Right ventricle myocardium inferior (tissue), 1 donor: Measurements from ENCODE around the gene SLC7A5. TPM values are rescaled to one million over a fixed set of nuclear protein-coding genes. Genes with fewer than 3 reads are reported as not detected.

Experiments
- ATAC-seq: fragments of 200-7000 bp; cut with Tn5 transposase; one replicate; pipeline ENCODE4 v1.9.1; 2020; ENCODE audit warnings: mild to moderate bottlenecking, moderate library complexity
- DNase-seq: peaks from one replicate; pipeline ENCODE4 v3.0.0; 2021; ENCODE audit errors: missing footprints
- intact Hi-C: fragments of 100-400 bp; cut with DNase I; formaldehyde crosslinking; loops from one replicate; pipeline ENCODE4 v1.11.0; 2022
- total RNA-seq: library from RNA; stranded (reverse); fragmentation: NEBNext Ultra II Directional; extraction: Animal tissue kit (Norgen Biotek cat#: 25700); gene quantifications from one replicate; pipeline ENCODE4 v1.2.1, GENCODE V29; 2021
- donor health status: DM: no; HTN: yes; CAD: no; lungs with severe emphysema.

SLC7A5 gene
- total RNA-seq, 1 donor from 2014 or later = 3.3 TPM

DNA sequence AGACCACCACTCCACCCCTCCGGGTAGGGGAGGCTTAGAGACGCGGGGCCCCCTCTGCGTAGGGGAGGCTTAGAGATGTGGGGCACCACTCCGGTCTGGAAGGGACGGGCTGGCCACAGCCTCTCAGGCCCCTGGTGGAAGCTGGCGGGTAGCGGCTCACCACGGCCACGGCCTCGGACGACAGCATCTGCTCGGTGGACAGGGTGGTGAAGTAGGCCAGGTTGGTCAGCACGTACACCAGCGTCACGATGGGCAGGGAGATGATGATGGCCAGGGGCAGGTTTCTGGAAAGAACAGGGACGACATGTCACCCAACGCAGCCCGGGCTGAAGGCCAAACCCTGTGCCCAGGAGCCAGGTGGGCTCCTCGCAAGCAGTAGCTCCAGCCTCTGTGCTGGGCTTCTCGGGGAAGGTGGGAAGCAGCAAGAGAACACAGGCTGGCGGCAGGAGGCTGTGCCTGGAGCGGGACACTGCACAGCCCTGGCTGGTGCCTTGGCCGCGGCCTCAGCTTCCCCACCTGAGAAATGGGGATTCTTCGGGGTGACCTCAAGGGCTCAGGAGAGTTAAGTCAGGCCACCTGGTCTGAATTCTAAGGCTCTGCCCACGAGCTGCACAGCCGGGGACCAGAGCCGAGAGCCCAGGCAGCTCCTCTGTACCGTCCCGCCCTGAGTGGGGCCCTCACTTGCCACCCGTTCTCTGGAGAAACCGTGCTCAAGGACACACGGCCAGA lies 29.6 kb downstream of the SLC7A5 start:
- DNase-seq (no peak), ATAC-seq (no peak)
- intact Hi-C loops = no loop called here

DNA sequence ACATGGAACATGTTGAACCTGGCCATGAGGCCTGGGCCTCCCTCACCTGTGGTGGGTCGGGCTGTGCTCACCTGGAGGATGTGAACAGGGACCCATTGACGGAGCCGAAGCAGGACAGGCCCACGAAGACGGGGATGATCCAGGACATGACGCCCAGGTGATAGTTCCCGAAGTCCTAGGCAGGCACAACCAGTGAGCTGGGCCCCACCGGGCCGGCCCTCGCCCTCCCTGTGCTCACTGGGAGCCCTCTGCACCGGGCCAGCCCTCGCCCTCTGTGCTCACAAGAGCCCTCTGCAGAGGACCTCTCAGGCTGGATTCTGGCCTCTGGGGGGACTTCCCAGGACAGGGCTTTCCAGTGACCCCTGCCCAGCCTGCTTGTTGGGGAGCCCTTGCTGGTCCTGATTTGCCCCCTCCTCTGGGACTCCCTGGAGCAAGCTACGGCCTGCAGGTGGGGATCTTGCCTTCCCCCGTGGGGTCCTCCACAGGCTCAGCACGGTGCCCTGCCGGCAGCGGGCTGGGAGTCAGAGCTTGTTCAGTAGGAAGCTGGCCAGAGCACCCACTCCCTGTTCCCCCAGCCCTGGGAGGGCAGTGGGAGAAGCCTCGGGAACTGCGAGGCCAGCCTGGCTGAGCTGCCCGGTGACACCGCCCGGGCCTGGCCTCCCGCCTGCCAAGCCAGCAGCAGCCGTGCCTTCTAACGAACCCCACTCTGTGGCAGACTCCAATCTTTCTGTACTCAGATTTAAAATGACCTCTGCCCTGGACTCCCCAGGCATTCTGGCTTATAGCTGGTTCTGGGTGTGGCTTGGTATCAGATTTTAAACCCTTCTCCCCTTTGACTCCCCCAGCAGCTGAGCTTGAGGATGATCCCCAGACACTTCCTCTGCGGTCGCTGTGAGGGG lies 30.4 kb downstream of the SLC7A5 start:
- intact Hi-C loops = no loop called here
- DNase-seq = no peak

DNA sequence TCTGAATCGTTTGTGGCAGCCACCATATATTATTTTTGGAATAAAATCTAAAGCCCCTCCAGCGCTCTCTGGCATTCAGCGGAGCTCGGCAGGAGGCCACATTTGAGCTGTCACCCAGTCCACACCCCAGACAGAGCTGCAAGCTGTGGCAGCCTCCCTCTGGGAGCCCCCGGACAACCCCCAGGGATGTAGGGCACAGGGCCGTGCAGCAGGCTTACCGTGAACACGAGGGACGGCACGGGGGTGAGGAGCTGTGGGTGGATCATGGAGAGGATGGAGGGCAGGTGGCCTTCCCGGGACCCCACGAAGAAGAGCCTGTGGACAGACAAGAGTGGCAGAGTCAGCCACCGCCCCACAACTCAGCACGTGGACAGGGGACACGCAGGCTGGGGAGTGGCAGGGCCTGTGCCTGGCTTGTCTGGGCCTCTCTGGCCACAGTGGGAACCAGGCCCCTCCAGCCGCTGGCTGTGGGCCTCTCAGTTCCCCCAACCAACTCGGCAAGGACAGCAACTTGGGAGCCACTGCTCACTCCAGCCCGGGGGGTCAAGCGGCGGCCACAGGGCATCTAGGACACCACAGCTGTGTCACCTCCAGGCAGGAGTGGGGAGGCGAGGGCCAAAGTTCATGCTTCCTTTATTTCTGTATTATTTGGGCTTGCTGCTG lies 31.5 kb downstream of the SLC7A5 start:
- intact Hi-C loops = no loop called here
- ATAC-seq (no peak), DNase-seq (no peak)

More for the DNA sequence above, 30.4 kb downstream of the SLC7A5 start:
- ATAC-seq = no peak

DNA sequence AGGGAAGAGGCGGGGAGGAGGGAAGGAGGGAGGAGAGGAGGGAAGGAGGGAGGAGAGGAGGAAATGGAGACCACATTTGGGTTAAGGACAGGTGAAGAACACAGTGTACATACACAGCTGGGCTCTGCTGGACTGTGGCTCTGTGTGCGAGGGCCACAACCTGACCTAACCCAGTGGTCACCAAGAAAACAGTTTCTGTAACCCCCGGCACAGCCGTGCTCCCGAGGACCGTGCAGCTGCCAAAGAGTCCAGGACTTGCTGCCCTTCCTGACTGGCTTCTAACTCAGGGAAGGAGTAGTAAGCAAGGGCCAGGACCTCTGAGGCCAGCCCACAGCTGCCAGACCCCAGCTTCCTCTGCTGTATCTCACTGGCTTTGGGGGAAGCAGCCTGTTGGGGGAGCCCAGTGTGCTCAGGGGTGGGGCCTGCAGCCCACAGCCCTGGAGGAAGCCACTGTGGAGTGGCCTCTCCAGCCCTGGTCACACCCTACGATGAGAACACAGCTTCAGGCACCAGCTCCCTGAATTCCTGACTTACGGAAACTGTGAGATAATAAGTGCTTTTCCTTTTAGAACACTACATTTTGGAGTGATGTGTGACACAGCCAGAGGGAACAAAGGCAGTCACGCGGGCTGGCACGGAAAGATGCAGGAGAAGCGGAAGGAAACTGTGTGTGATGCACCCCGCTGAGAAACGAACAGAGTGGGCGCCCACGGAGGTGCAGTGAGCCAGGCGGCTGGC lies 32.3 kb downstream of the SLC7A5 start:
- intact Hi-C loops = no loop called here
- ATAC-seq (peak; percentile 71), DNase-seq (no peak)

DNA sequence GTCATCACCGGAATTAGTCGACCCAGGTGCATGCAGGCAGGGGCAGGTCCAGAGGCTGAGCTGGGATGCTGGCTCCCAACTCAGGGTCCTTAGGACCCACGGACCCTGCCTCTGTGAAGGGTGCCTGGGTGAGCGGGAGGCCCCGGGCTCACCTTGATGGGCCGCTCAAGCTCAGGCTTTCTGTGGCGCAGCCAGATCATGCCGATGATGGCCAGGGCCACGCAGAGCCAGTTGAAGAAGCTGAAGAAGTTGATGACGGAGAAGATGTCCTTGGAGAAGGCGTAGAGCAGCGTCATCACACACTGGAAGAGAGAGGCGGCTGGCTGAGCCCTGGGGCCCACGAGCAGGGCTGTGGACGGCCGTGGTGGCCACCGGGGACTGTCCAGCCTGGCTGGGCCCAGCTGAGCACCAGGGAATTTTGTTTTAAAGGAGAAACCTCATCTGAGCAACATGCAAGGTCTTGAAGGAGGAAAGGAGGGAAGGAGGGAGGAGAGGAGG lies 32.9 kb downstream of the SLC7A5 start:
- peak; percentile 67 for ATAC-seq
- intact Hi-C loops = no loop called here

DNA sequence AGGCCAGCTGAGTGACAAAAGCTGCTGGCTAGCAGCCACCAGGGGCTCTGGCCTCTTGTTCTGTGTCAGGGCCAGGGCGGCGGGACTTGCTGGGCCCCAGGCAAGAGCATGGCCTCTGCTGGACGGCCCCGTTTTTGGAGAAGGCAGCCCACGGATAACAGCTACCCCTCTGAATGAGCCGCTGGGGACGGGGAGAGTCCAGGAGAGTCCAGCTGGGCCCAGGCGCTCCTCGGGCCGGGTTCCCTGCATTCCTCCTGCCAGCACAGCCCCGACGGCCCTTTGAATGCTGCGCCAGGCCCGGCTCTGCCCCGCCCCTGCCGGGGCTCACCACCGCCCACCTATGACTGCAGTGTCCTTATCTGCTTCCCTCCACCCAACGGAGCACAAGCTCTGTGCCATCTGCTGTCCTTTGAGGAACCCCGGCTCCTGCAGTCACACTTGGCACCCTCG lies 33.4 kb downstream of the SLC7A5 start:
- DNase-seq = no peak
- intact Hi-C loops = no loop called here
- peak; percentile 61 for ATAC-seq

More for the DNA sequence above, 32.9 kb downstream of the SLC7A5 start:
- DNase-seq = no peak

DNA sequence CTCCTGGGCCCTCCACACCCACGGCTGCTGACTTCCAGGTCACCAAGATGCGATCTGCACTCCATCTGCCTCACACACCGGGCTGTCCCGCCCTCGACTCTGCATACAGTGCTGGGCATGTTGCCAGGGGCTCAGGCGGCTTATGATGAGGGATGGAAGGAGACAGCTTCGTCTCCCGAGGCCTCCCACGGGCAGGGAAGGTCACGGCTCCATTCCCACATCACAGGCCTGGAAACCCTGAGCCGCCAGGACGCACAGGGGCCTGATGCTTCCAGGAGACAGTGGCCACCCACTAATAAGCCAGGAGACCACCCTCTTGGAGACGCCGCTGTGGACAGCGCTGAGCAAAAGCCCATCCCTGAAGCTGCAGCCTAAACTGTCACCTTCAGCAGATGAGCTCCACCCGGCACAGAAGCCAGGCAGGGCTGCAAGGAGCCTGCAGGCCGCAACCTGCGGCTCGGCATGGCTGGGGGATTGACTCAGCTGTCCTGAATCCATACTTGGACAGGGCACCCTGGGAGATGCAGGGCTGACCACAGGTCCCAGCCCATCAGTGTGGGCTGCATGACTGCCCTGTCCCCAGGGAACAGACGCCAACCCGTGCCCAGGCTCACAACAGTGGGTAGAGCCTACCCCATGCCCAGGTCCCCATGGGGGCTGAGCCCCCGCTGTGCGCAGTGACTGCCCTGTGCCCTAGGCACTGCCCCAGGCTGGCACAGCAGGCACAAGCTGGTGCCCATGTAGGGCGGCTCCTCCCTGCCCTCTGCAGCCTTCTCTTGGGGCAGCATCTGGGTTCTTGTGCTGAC lies 34.4 kb downstream of the SLC7A5 start:
- DNase-seq (no peak), ATAC-seq (no peak)
- intact Hi-C loops = no loop called here

DNA sequence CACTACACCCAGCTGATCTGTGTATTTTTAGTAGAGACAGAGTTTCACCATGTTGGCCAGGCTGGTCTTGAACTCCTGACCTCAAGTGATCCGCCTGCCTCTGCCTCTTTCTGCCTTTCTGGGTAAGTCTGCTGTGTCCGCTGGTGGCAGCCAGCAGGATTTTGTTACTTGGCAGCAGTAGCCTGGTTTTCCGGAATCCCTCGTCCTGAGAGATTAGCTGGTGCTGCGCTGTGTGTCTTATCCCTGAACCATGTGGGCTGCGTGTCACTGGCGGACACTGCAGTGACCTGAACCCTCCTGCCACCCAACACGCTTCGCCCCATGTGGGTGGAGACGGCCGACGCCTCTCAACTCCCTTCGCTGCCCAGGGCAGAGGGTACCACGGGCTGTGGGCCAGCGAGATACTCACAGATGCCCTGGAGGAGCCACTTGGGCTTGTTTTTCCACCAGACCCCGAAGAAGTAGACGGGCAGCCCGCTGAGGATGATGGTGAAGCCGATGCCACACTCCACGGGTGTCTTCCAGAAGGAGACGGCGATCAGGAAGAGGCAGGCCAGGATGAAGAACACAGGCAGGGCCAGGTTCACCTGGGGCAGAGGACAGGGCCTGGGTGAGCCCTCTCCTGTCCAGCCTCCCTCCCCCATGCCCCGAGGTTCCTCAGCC lies 35.2 kb downstream of the SLC7A5 start:
- DNase-seq (no peak), ATAC-seq (no peak)
- intact Hi-C loops = no loop called here

DNA sequence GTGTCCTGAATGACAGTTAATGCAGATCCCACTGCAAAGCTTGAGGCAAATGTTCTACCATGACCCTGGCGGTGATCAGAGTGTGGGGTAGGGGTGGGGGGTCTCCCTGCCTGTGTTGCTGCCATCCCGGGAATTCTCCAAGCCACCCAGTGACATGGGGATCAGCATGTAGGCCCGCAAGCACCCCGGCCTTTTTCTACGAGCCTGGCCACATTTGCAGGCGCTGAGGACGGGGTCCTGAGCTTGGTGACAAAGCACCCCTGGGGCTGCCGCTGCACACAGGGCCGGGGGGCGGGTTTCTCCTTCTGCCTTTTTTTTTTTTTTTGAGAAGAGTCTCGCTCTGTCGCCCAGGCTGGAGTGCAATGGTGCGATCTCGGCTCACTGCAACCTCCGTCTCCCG lies 35.8 kb downstream of the SLC7A5 start:
- intact Hi-C loops = no loop called here
- DNase-seq (no peak), ATAC-seq (no peak)

DNA sequence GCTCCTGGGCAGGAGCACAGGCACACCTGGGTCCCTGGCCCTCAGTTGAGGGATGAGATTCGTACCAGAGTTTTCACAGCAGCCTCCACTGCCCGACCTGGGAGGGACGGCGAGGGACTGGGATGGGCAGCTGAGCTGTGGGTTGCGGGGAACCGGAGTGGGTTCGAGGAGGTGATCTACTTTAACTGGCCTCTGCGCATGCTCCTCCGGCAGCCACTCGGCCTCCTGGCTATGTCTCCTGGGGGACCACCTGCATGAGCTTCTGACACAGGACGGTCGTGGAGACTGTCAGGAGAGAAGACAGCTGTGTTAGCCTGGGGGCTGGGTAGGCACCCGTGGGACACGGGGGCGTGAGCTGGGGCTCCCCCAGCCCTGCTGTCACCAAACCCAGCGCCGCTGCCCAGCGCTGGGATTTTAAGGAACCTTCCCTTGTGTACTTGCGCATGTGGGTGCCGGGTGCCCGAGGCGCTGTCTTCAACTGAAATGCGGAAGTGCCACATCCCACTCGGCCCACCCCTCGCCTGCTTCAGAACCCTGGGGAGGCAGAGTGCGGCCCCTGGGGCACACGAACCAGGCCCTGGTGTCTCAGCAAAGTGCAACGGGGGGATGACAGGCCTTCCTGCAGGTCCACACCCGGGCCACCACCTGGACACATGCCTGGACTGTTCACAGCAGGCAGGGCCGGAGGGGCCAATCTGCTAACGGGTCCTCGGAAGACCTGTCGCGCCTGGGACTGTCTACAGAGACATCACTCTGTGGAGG lies 36.4 kb downstream of the SLC7A5 start:
- intact Hi-C loops = no loop called here
- no peak for DNase-seq
- no peak for ATAC-seq

DNA sequence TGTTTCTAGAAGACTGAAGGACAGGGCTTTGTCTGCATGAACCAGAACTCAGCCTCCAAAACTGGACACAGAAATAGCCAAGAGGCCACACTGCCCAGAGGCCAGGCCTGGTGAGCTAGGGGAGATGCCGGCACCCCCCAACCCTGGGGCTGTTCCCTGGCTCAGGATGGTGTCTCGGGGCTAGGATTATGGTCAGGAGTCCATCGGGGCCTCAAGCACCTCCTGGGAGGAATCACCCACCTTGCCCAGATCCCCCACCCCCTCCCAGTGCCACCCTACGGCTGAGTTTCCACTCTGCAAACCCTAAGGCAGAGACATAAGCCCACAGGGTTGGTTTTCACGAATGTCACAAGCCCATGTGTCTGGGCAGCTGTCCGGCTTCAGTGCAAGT lies 37.2 kb downstream of the SLC7A5 start:
- no peak for DNase-seq
- intact Hi-C loops = no loop called here
- ATAC-seq = no peak

DNA sequence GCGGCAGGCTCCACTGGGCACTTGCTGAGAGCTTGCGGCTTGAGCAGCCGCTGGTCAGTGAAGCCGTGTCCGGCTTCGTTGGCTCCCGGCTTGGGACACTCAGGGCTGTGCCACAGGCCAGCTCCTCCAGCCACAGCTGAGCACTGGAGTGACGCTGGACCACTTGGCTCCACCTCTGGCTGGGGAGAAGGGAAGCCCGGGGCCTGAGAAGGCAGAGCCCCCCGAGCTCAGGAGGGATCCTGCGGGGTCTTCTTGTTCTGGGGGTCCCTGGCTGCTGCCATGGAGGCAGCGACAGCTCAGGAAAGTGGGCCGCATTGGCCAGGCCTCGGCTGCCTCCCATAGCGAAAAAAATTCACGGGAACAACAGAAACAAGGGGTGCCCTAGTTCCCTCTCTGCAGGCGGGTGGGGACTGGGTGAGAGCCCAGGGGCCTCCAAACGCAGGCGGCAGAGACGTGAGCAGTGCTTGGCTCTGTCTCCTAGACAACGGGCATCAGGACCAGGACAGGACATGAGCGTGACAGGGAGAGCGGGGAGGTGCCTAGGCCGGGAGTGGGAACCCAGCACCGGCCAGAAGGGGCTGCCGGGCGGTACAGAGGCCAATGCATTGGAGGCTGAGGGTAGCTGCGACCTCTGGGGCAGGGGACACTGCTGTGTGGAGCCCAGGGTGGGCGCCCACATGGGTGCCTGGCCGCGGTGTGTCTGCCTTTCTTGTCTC lies 37.7 kb downstream of the SLC7A5 start:
- DNase-seq (no peak), ATAC-seq (no peak)
- intact Hi-C loops = no loop called here

DNA sequence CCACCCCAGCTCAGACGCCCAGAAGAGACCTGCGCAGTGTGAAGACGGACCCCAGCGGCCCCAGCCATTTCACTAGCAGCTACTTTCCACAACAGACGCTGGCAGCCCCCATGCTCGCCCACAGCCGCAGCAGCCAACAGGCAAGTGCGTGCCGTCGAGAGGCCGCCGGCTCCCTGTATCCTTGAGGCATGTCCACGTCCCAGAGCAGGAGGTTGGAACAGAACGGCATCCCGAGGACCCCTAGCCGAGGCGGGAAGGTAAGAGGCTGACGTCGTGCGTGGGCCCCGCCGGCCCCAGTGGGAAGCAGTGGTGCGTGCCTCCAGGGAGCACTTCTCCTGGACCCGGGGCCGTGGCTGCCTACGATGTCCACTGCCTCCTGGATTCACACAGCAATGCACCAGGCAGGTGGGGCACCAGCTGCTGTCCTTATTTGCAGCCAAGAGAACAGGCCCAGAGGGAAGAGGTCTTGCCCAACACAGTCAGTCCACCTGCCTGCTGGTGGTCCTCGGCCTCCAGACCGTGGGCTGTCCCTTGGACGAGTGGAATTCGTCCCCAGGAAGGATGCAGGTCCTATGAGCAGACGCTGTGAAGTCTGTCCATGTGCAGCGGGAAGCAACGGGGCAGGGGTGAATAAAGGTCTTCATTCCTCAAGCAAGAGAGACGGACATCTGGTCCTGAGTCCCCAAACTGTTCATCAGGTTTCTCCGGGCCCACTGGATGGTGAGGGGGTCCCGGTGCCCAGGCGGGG lies 38.5 kb downstream of the SLC7A5 start:
- DNase-seq = peak; percentile 71
- ATAC-seq = no peak
- intact Hi-C loops = no loop called here

DNA sequence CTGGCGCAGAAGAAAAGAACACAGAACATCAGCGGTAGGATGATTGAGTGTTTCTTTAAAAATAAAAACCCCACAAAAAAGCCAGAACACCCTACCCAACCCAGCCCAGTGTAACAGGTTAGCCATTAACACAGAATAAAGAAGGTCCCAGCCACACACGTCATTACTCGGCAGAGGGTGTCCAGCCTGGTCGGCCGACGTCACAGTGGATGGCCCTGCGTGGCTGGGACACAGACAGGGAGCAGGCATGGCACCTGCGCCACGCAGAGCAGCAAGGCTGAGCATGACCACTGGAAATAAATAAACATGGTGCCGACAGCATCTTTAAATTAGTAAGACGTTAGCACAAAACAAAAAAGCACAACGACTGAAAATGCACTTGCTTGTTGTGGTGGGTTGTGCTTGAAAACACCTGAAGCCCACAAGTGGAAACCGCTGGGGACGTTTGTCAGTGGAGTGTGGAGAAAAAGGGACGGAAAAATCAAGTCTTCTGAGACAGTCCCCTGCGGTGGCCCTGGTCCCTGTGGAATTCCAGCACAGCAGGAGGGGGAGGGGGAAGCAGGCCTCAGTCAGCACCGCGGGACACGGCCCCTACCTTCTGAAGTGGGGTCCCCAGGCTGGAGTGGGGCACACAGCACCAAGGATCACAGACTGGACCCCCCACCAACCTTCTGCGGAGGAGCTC lies 39.2 kb downstream of the SLC7A5 start:
- intact Hi-C loops = no loop called here
- no peak for ATAC-seq
- peak; percentile 55 for DNase-seq

DNA sequence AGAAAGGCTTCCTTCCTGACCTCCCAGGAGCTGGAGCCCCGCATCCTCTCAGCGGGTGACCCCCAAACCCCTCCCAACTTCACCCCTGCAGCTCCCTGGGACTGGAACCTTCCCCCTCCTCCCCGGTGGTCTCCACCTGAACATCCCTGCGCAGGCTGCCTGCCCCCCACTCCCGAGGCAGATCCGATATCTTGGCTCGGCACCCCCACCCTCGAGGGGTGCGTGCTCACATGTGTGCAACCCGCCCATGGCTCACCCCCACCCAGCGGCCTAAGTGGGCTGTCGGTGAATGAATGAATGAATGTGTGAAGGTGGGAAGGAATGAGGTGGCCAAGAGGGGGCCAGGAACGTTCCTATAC lies 39.7 kb downstream of the SLC7A5 start:
- intact Hi-C loops = no loop called here
- ATAC-seq (no peak), DNase-seq (peak; percentile 47)
